ENCODE data around the gene COL23A1. TPM values are rescaled to one million over a fixed set of nuclear protein-coding genes. Genes with fewer than 3 reads are reported as not detected.

Gene COL23A1
- total RNA-seq, 4 donors from 2014 or later = 7.9 to 20.4 (median 12.0) TPM

DNA sequence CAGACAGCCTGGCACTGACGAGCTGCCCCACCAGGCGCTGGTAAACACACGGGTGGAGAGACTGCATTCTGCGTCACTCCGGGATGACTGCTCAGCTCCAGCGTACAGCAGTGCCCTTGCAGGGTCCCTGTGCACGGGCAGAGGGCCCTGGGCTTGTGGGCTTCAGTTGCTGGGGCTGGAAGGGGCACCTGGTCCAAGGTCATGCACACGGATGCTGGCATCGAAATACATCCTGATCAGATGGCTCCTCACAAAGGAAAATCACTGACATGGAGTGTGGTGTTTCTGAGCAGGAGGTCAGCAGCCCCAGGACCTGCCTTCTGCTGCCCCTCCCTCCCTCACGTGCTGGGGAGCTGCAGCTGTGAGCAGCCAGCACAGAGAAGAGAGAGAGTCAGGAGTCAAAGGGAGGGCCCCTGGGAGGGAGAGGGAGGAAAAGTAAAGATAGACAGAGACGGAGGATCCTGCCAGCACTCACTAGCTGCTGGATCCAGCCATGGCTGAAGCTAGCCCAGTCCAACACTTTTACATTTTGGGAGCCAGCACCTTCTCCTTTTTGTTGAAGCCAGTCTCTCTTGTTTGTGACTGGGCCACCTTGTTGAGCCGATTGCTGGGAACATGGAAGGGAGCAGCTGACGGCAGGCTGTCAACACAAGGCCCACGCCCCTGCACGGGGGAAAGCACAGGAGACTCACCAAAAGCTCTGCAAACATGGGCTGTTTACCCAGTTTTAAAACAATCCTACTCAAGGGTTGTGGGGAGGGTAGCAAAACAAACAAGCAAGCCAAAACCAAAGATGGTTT is 191.1 kb downstream of the COL23A1 start:
- Histone ChIP-seq H3K27me3 (no peaks in the 10 kb centered on the region), H3K27ac (no peak overlapping the region), H3K4me1 (no peaks in the 10 kb centered on the region), H3K9me3 (no peaks in the 10 kb centered on the region), H3K4me3 (no peak overlapping the region), H3K36me3 (no peaks in the 10 kb centered on the region)
- no peak for DNase-seq (ENCODE audit: low spot score in 2 of 2)
- 62 to 64% methylated on average over 14 to 15 of the region's 15 CpGs for WGBS, 2 donors
- no peak for TF ChIP-seq POLR2A (IDR thresholded peaks at IDR 0.05)
- TF ChIP-seq, protein P1, sequence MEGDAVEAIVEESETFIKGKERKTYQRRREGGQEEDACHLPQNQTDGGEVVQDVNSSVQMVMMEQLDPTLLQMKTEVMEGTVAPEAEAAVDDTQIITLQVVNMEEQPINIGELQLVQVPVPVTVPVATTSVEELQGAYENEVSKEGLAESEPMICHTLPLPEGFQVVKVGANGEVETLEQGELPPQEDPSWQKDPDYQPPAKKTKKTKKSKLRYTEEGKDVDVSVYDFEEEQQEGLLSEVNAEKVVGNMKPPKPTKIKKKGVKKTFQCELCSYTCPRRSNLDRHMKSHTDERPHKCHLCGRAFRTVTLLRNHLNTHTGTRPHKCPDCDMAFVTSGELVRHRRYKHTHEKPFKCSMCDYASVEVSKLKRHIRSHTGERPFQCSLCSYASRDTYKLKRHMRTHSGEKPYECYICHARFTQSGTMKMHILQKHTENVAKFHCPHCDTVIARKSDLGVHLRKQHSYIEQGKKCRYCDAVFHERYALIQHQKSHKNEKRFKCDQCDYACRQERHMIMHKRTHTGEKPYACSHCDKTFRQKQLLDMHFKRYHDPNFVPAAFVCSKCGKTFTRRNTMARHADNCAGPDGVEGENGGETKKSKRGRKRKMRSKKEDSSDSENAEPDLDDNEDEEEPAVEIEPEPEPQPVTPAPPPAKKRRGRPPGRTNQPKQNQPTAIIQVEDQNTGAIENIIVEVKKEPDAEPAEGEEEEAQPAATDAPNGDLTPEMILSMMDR (IDR thresholded peaks at IDR 0.05) = no peak
- TF ChIP-seq EP300 (IDR thresholded peaks at IDR 0.05) = no peak

DNA sequence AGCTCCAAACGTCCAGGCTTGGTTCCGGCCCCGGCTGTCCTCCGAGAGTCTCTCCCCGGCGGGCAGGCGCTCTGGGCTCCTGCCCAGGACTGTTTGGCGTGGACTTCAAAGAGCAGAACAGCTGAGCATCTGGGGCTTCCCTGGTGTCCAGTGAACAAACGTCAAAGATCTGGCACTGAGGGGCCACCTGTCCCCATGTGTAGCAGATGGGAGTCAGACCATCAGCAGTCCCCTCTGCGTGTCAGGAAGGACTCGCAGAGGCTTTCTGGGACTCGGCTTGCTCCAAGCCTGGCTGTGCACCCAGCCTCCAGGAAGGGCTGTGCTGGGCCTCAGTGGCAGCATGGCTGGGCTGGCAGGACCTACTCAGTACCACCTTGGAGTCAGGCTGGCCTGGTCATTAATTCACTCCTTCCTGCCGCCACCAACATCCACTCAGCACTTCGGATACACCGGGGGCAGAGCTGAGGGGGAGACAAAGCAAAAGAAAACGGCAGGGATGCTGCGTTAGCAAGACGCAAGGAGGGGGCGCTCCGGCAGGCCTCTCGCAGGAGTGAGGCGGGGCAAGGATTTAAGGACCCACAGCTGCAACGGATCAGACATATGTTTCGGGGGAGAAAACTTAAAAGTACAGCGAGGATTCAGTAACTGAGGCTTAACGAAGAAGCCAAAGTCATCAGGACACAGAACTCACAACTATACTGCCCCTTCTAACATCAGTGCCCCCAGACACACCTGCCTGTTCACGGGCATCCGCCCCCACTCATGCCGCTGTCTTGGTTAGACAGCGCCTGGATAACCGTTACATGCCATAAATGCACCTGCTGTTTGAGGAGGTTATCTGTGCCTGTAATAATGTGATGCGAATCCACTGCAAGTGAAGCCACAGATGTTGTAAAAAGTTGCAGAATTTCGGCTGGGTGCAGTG is 193.1 kb downstream of the COL23A1 start:
- no peaks in the 10 kb centered on the region for H3K4me1 ChIP-seq
- WGBS, 2 donors = 65 to 77% methylated on average over 24 to 31 of the region's 33 CpGs
- no peaks in the 10 kb centered on the region for H3K9me3 ChIP-seq
- no peak overlapping the region for H3K27ac ChIP-seq
- no peaks in the 10 kb centered on the region for H3K36me3 ChIP-seq
- DNase-seq (ENCODE audit: low spot score in 2 of 2) = no peak
- TF ChIP-seq, protein P1 (IDR thresholded peaks at IDR 0.05) = no peak
- TF ChIP-seq EP300 (IDR thresholded peaks at IDR 0.05) (no peak), POLR2A (IDR thresholded peaks at IDR 0.05) (no peak)
- H3K4me3 ChIP-seq = no peak overlapping the region
- no peaks in the 10 kb centered on the region for H3K27me3 ChIP-seq

DNA sequence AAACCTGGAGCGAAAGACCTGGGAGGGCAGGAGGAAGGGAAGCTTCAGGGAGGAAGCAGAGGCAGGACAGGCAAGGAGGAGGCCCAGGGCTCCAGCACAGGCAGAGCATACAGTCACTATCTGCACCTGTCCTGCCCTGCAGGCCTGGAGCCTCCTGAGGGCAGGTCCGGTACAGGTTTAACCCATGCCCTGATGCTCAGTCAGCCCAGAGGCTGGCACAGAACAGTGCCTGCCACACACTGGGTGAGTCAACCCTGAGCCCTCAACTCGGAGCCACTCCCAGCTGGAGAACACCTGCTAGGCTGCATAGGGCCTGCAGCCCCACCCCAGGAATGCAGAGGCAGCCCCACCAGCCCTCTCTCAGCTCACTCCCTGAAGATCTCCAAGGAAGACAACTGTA is 196.1 kb downstream of the COL23A1 start:
- no peak for TF ChIP-seq POLR2A (IDR thresholded peaks at IDR 0.05)
- no peak for TF ChIP-seq EP300 (IDR thresholded peaks at IDR 0.05)
- TF ChIP-seq, protein P1 (IDR thresholded peaks at IDR 0.05) = no peak
- Histone ChIP-seq H3K4me3 (no peak overlapping the region), H3K4me1 (no peaks in the 10 kb centered on the region), H3K27me3 (no peaks in the 10 kb centered on the region), H3K36me3 (no peaks in the 10 kb centered on the region), H3K9me3 (no peaks in the 10 kb centered on the region), H3K27ac (no peak overlapping the region)
- WGBS, 2 donors = 85 to 94% methylated on average over 3 of the region's 3 CpGs
- no peak for DNase-seq (ENCODE audit: low spot score in 2 of 2)

DNA sequence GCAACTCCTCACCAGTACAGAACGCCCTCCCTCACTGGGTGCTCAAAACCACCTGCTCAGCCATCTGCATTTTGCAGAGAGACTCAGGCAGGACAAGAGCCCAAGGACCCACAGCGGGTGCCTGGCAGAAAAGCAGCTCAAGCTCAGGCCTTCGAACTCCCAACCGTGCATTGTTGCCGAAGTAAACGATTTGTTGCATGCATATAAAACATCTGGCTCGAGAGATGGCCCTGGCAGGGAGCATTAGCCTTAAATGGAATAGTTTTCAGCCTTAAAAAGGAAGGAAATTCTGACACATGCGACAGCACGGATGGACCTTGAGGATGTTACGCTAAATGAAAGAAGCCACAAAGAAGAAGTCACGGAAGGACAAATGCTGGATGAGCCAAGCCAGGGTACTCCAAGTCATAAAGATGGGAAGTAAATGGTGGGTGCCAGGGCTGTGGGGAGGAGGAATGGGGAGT is 197.2 kb downstream of the COL23A1 start:
- H3K4me3 ChIP-seq = no peak overlapping the region
- TF ChIP-seq EP300 (IDR thresholded peaks at IDR 0.05) = no peak
- no peak for TF ChIP-seq POLR2A (IDR thresholded peaks at IDR 0.05)
- TF ChIP-seq, protein P1 (IDR thresholded peaks at IDR 0.05) = no peak

More for the DNA sequence above, 197.2 kb downstream of the COL23A1 start:
- WGBS, 2 donors = 74% methylated on average over 11 of the region's 11 CpGs
- H3K36me3 ChIP-seq = no peaks in the 10 kb centered on the region
- no peaks in the 10 kb centered on the region for H3K4me1 ChIP-seq
- DNase-seq (ENCODE audit: low spot score in 2 of 2) = no peak
- H3K9me3 ChIP-seq = no peaks in the 10 kb centered on the region
- no peak overlapping the region for H3K27ac ChIP-seq
- no peaks in the 10 kb centered on the region for H3K27me3 ChIP-seq

Data from tibial nerve (tissue), 4 donors.